Measurements from ENCODE around the gene CARD18.

Gene CARD18

GRCh38 chr11:105179542-105180278 is 40.1 kb upstream of the CARD18 start:
- no peak for DNase-seq
- no peak for TF ChIP-seq CTCF (IDR thresholded peaks at IDR 0.05; ENCODE audit: low read depth, low read length)
- H3K27ac ChIP-seq = no peak overlapping the region

GRCh38 chr11:105177658-105178057 is 38.1 kb upstream of the CARD18 start:
- DNase-seq = no peak
- Histone ChIP-seq H3K9me3 (ENCODE audit: severe bottlenecking) (no peaks in the 10 kb centered on the region), H3K4me3 (ENCODE audit: low read depth, low read length) (no peak overlapping the region), H3K36me3 (no peaks in the 10 kb centered on the region), H3K27me3 (ENCODE audit: insufficient read depth, low read depth, severe bottlenecking) (no peaks in the 10 kb centered on the region), H3K27ac (no peak overlapping the region)
- TF ChIP-seq CTCF (IDR thresholded peaks at IDR 0.05; ENCODE audit: low read depth, low read length) = no peak

More at GRCh38 chr11:105179542-105180278, 40.1 kb upstream of the CARD18 start:
- H3K36me3 ChIP-seq = no peaks in the 10 kb centered on the region
- H3K27me3 ChIP-seq (ENCODE audit: insufficient read depth, low read depth, severe bottlenecking) = no peaks in the 10 kb centered on the region
- H3K4me3 ChIP-seq (ENCODE audit: low read depth, low read length) = no peak overlapping the region
- H3K9me3 ChIP-seq (ENCODE audit: severe bottlenecking) = no peaks in the 10 kb centered on the region

- H3K36me3 ChIP-seq = no peaks in the 10 kb centered on the region
- H3K27me3 ChIP-seq (ENCODE audit: insufficient read depth, low read depth, severe bottlenecking) = no peaks in the 10 kb centered on the region
- H3K9me3 ChIP-seq (ENCODE audit: severe bottlenecking) = no peaks in the 10 kb centered on the region
- no peak for TF ChIP-seq CTCF (IDR thresholded peaks at IDR 0.05; ENCODE audit: low read depth, low read length)
- DNase-seq = no peak
- H3K27ac ChIP-seq = no peak overlapping the region
- H3K4me3 ChIP-seq (ENCODE audit: low read depth, low read length) = no peak overlapping the region
These were observed 28.9 kb upstream of the CARD18 start for GRCh38 chr11:105168457-105168856.

GRCh38 chr11:105167244-105167643 is 27.7 kb upstream of the CARD18 start:
- Histone ChIP-seq H3K36me3 (no peaks in the 10 kb centered on the region), H3K27me3 (ENCODE audit: insufficient read depth, low read depth, severe bottlenecking) (no peaks in the 10 kb centered on the region), H3K27ac (no peak overlapping the region), H3K9me3 (ENCODE audit: severe bottlenecking) (no peaks in the 10 kb centered on the region), H3K4me3 (ENCODE audit: low read depth, low read length) (no peak overlapping the region)
- DNase-seq = no peak
- no peak for TF ChIP-seq CTCF (IDR thresholded peaks at IDR 0.05; ENCODE audit: low read depth, low read length)

GRCh38 chr11:105164208-105164607 is 24.6 kb upstream of the CARD18 start:
- Histone ChIP-seq H3K36me3 (no peaks in the 10 kb centered on the region), H3K4me3 (ENCODE audit: low read depth, low read length) (no peak overlapping the region), H3K27me3 (ENCODE audit: insufficient read depth, low read depth, severe bottlenecking) (no peaks in the 10 kb centered on the region), H3K27ac (no peak overlapping the region), H3K9me3 (ENCODE audit: severe bottlenecking) (no peaks in the 10 kb centered on the region)
- DNase-seq = no peak
- no peak for TF ChIP-seq CTCF (IDR thresholded peaks at IDR 0.05; ENCODE audit: low read depth, low read length)

GRCh38 chr11:105162506-105162905 is 22.9 kb upstream of the CARD18 start:
- no peak for DNase-seq
- Histone ChIP-seq H3K36me3 (no peaks in the 10 kb centered on the region), H3K9me3 (ENCODE audit: severe bottlenecking) (no peaks in the 10 kb centered on the region), H3K27ac (no peak overlapping the region), H3K4me3 (ENCODE audit: low read depth, low read length) (no peak overlapping the region), H3K27me3 (ENCODE audit: insufficient read depth, low read depth, severe bottlenecking) (no peaks in the 10 kb centered on the region)
- no peak for TF ChIP-seq CTCF (IDR thresholded peaks at IDR 0.05; ENCODE audit: low read depth, low read length)

Data from WERI-Rb-1 (cell line).